Measurements from ENCODE around the gene FNTB. TPM values are rescaled to one million over a fixed set of nuclear protein-coding genes. Genes with fewer than 3 reads are reported as not detected.

The FNTB gene
- total and polyA plus RNA-seq, 2 of the 8 experiments (the other 6 are each of a cell fraction or from before 2014, with no cell fraction given) = 16.0 to 20.7 TPM

- Histone ChIP-seq H2AFZ (ENCODE audit: low read length) (no peak within 1 kb of the TSS), H2BK120ac (replicated peaks; ENCODE audit: low read depth, low read length) (no peak within 1 kb of the TSS), H3K79me2 (ENCODE audit: control insufficient read depth in 1 of 2, insufficient read depth in 2 of 2, low read length in 2 of 2) (peaks cover 0 to 12% of the 10 kb centered on the region in 2 experiments; a peak in 1 of 4 replicates), H3K23me2 (ENCODE audit: low read depth, low read length) (peaks cover 2% of the 10 kb centered on the region; the same call in 1 of the 2 replicates), H3K23ac (ENCODE audit: insufficient read length) (no peak within 1 kb of the TSS), H3K4me3 (ENCODE audit: extremely low read depth in 1 of 4, insufficient read depth in 2 of 4, low read depth in 3 of 4, low read length in 4 of 4) (peak within 1 kb of the TSS; percentile 60 to 94 (median 72)), H3K27me3 (replicated peaks in 1 of 4; ENCODE audit: control insufficient read depth in 3 of 4, extremely low read depth in 1 of 4, insufficient read depth in 3 of 4, low read length in 3 of 4) (peaks cover 0 to 21% (median 8%) of the 10 kb centered on the region in 4 experiments; a peak in 4 of 7 replicates), H2BK5ac (ENCODE audit: low read depth, low read length) (peak within 1 kb of the TSS; percentile 5; the same call in 1 of the 2 replicates), H4K91ac (replicated peaks; ENCODE audit: insufficient read length, low read length) (peak within 1 kb of the TSS; percentile 71), H3K9ac (replicated peaks in 1 of 4; ENCODE audit: extremely low read depth in 1 of 4, low read depth in 3 of 4, low read length in 3 of 4) (peak within 1 kb of the TSS; percentile 14 to 76 (median 42); a peak in 5 of 7 replicates), H3K4ac (replicated peaks; ENCODE audit: insufficient read length, low read depth, low read length) (peak within 1 kb of the TSS; percentile 74), H4K5ac (ENCODE audit: insufficient read length, low read depth, low read length) (no peak within 1 kb of the TSS), H2BK12ac (ENCODE audit: low read depth, low read length) (peak within 1 kb of the TSS; percentile 44; the same call in 1 of the 2 replicates), H4K20me1 (replicated peaks in 1 of 2; ENCODE audit: control insufficient read depth in 1 of 2, insufficient read depth in 2 of 2, low read length in 2 of 2) (peaks cover 0 to 2% of the 10 kb centered on the region in 2 experiments), H3K36me3 (ENCODE audit: control insufficient read depth in 2 of 4, insufficient read depth in 4 of 4, low read length in 3 of 4) (no peaks in the 10 kb centered on the region), H3K18ac (ENCODE audit: extremely low read depth, low read length) (peak within 1 kb of the TSS; percentile 57; the same call in 1 of the 2 replicates), H2BK20ac (ENCODE audit: low read length) (peak within 1 kb of the TSS; percentile 53; the same call in 1 of the 2 replicates), H3K4me1 (replicated peaks in 1 of 4; ENCODE audit: control insufficient read depth in 3 of 4, insufficient read depth in 4 of 4, low read length in 3 of 4) (peaks cover 5 to 36% (median 18%) of the 10 kb centered on the region in 4 experiments), H3K4me2 (ENCODE audit: insufficient read depth in 1 of 2, low read depth in 2 of 2, low read length in 2 of 2) (peak within 1 kb of the TSS; percentile 85 to 87), H4K8ac (ENCODE audit: extremely low read depth, insufficient read depth, low read length) (peak within 1 kb of the TSS; percentile 26), H3K79me1 (ENCODE audit: low read depth, low read length) (0 out of 2 replicates have a peak, but pooled peaks cover 4% of the 10 kb centered on the region), H2AK5ac (ENCODE audit: low read depth, low read length) (peak within 1 kb of the TSS; percentile 79; the same call in 1 of the 2 replicates), H2BK15ac (ENCODE audit: low read length) (no peak within 1 kb of the TSS), H3K27ac (ENCODE audit: low read depth, low read length) (no peak within 1 kb of the TSS), H3K9me3 (ENCODE audit: insufficient read depth in 2 of 2, low read depth in 1 of 2, low read length in 1 of 2) (no peaks in the 10 kb centered on the region), H3K14ac (ENCODE audit: insufficient read length) (no peak within 1 kb of the TSS), H3K56ac (replicated peaks; ENCODE audit: insufficient read length, low read depth, low read length) (no peak within 1 kb of the TSS)
- ChIA-PET CTCF (ENCODE audit: partially characterized antibody) (interaction anchor here (0.8 to 4.1 kb wide), 4 partner anchors 10 to 131 kb away, joined by 3 to 22 read pairs (median 12); partner anchors contain the start of gene FNTB), POLR2A (ENCODE audit: partially characterized antibody) (interaction anchor here (0.6 to 2.9 kb wide), 2 partner anchors 8 to 10 kb away, joined by 3 to 14 read pairs; no protein-coding TSS in a partner anchor)
- TF ChIP-seq SIX5 (IDR thresholded peaks at IDR 0.05; ENCODE audit: low read depth, low read length) (no peak), KDM4A (IDR thresholded peaks at IDR 0.05; ENCODE audit: low read depth, low read length, severe bottlenecking) (peak; percentile 40), SAP30 (IDR thresholded peaks at IDR 0.05; ENCODE audit: insufficient read depth, insufficient replicate concordance, low read length) (no peak)
- no peak for DNase-seq (ENCODE audit: low read depth in 1 of 2, low spot score in 2 of 2)
- 4% methylated on average over 28 of the region's 96 CpGs; no CpG with 5 or more reads in 1 of the 2 experiments for WGBS, 2 experiments (ENCODE audit: extremely low coverage in 1 of 2, insufficient coverage in 1 of 2, insufficient read length in 1 of 2, insufficient replicate concordance in 2 of 2, low coverage in 1 of 2, low lambda C conversion rate in 2 of 2, missing lambda C conversion rate in 1 of 2)
- FAIRE-seq = no peak
Observed at GRCh38 chr14:64971943-64972791, 14.5 kb upstream of the FNTB start, which contains the start of gene RAB15. Gene RAB15, minus strand, starts transcription at chr14:64972336. Its CDS starts 260 bp downstream, at chr14:64972076.
